ENCODE measurements around the gene VCX3B.
"Not testable (repeated sequence)": the region's sequence is repeated elsewhere in the genome, so short reads cannot be mapped to it uniquely, and the experiment has no call there.

VCX3B gene

DNA sequence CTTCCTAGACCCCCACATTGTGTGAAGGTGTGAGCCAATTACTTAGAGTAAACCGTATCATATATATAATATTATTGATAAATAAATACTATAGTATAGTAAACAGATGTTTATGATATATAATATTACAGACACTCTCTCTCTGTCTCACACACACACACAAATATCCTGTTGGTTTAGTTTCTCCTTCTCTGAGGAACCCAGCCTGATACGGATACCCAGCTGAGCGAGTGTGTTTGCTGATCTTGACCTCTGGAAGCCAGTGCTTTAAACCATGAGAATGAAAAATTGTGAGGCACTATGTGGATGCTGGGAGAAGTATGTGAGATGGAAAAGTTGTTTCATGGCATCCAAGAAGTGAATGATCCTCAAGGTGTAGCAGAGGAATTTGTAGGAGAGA, at the start of gene VCX3B:
Gene VCX3B, plus strand, starts transcription at position 301 of the 400 bp plus-strand sequence. CDS start 621 bp downstream, outside the sequence.
- not testable (repeated sequence) for H3K9ac ChIP-seq (ENCODE audit: low read length); DNase-seq (ENCODE audit: low read depth); H3K36me3 ChIP-seq (ENCODE audit: control insufficient read depth, insufficient read depth, low read length, severe bottlenecking); H3K4me1 ChIP-seq (ENCODE audit: control insufficient read depth, insufficient read depth, low read length); H3K27me3 ChIP-seq (replicated peaks; ENCODE audit: control insufficient read depth, insufficient read depth, low read length); H3K4me3 ChIP-seq (ENCODE audit: low read length); H3K9me3 ChIP-seq (ENCODE audit: control insufficient read depth, low read length)

DNA sequence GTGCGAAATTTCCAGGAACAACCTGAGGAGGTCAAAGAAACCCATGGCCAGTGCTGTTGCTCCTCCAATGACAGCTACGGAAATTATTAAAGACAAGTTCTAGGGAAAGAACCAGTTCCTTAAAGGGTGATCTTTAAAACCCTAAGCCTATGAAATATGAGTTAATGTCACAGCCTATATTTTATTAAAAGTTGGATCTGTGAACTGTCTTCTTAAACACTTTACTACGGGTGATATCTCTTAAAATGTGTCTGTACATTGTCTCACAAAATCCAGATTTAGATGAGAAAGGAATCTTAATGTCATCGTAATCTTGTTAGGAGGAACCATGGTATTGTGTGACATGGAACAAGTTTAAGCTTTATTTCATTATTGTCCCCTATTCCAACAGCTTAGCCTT, 46.3 kb upstream of the VCX3B start:
- Histone ChIP-seq H3K9ac (ENCODE audit: low read length) (no peak overlapping the region), H3K4me3 (ENCODE audit: low read length) (no peak overlapping the region), H3K36me3 (ENCODE audit: control insufficient read depth, insufficient read depth, low read length, severe bottlenecking) (no peaks in the 10 kb centered on the region), H3K27me3 (replicated peaks; ENCODE audit: control insufficient read depth, insufficient read depth, low read length) (no peaks in the 10 kb centered on the region), H3K9me3 (ENCODE audit: control insufficient read depth, low read length) (no peaks in the 10 kb centered on the region), H3K4me1 (ENCODE audit: control insufficient read depth, insufficient read depth, low read length) (no peaks in the 10 kb centered on the region)
- no peak for DNase-seq (ENCODE audit: low read depth)

- H3K4me1 ChIP-seq (ENCODE audit: control insufficient read depth, insufficient read depth, low read length) = no peaks in the 10 kb centered on the region
- no peaks in the 10 kb centered on the region for H3K27me3 ChIP-seq (replicated peaks; ENCODE audit: control insufficient read depth, insufficient read depth, low read length)
- DNase-seq (ENCODE audit: low read depth) = no peak
- H3K4me3 ChIP-seq (ENCODE audit: low read length) = no peak overlapping the region
- no peaks in the 10 kb centered on the region for H3K9me3 ChIP-seq (ENCODE audit: control insufficient read depth, low read length)
- H3K36me3 ChIP-seq (ENCODE audit: control insufficient read depth, insufficient read depth, low read length, severe bottlenecking) = no peaks in the 10 kb centered on the region
- H3K9ac ChIP-seq (ENCODE audit: low read length) = no peak overlapping the region
Measured at GRCh38 chrX:8424912-8425311, 39.7 kb upstream of the VCX3B start.

DNA sequence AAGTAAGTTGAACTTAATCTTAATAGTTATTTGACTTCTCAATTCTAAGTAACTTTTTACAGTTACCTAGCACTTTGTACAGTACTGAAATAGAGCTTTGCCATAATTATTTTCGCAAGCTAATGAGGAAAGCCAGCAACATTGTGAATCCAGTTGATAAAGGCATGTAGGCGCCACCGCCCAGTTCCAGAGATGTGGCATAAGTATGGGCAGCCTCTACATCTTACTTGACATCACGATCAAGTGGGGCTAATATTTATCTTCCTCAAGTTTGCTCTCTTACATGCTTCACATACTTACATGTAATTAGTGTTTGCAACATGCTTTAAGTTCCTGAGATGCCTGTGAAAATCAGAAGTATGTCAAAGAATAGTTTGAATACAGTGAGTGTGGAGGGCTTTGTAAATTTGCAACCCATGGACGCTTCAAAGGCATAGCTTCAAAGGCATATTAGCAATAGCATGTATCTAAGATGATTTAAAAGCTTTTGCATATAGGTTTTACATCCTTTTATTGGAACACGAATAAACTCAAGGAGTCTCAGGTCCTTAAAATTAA, 34.9 kb upstream of the VCX3B start:
- no peaks in the 10 kb centered on the region for H3K27me3 ChIP-seq (replicated peaks; ENCODE audit: control insufficient read depth, insufficient read depth, low read length)
- no peaks in the 10 kb centered on the region for H3K9me3 ChIP-seq (ENCODE audit: control insufficient read depth, low read length)
- no peak overlapping the region for H3K4me3 ChIP-seq (ENCODE audit: low read length)
- no peak for DNase-seq (ENCODE audit: low read depth)
- no peaks in the 10 kb centered on the region for H3K4me1 ChIP-seq (ENCODE audit: control insufficient read depth, insufficient read depth, low read length)
- H3K9ac ChIP-seq (ENCODE audit: low read length) = no peak overlapping the region
- H3K36me3 ChIP-seq (ENCODE audit: control insufficient read depth, insufficient read depth, low read length, severe bottlenecking) = no peaks in the 10 kb centered on the region

- H3K4me3 ChIP-seq (ENCODE audit: low read length) = no peak overlapping the region
- DNase-seq (ENCODE audit: low read depth) = no peak
- no peaks in the 10 kb centered on the region for H3K27me3 ChIP-seq (replicated peaks; ENCODE audit: control insufficient read depth, insufficient read depth, low read length)
- H3K9ac ChIP-seq (ENCODE audit: low read length) = no peak overlapping the region
- H3K9me3 ChIP-seq (ENCODE audit: control insufficient read depth, low read length) = no peaks in the 10 kb centered on the region
- no peaks in the 10 kb centered on the region for H3K36me3 ChIP-seq (ENCODE audit: control insufficient read depth, insufficient read depth, low read length, severe bottlenecking)
- H3K4me1 ChIP-seq (ENCODE audit: control insufficient read depth, insufficient read depth, low read length) = no peaks in the 10 kb centered on the region
Measured at GRCh38 chrX:8430444-8430843, 34.2 kb upstream of the VCX3B start.

DNA sequence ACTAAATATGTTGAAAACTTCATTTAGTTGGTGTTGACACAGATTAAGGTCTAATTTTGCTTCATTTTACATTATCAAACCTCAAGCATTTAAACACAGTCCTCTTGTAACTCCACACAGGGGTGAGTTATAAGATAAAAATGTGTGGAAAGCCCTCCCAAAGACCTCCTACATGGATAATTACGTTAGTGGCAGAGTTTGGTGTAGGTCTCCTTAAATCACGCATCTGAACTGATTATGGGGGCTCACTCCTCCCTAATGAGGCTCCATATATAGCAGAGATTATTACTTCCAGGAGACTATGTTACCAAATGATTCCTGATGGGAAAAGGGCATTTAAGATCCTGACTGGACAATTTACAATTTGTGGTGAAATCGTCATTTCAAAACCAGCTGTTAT, 32.2 kb upstream of the VCX3B start:
- no peaks in the 10 kb centered on the region for H3K4me1 ChIP-seq (ENCODE audit: control insufficient read depth, insufficient read depth, low read length)
- H3K36me3 ChIP-seq (ENCODE audit: control insufficient read depth, insufficient read depth, low read length, severe bottlenecking) = no peaks in the 10 kb centered on the region
- no peak for DNase-seq (ENCODE audit: low read depth)
- no peaks in the 10 kb centered on the region for H3K9me3 ChIP-seq (ENCODE audit: control insufficient read depth, low read length)
- no peaks in the 10 kb centered on the region for H3K27me3 ChIP-seq (replicated peaks; ENCODE audit: control insufficient read depth, insufficient read depth, low read length)
- H3K9ac ChIP-seq (ENCODE audit: low read length) = no peak overlapping the region
- H3K4me3 ChIP-seq (ENCODE audit: low read length) = no peak overlapping the region

GRCh38 chrX:8433109-8434062, 31.2 kb upstream of the VCX3B start:
- no peak for DNase-seq (ENCODE audit: low read depth)
- Histone ChIP-seq H3K27me3 (replicated peaks; ENCODE audit: control insufficient read depth, insufficient read depth, low read length) (no peaks in the 10 kb centered on the region), H3K9ac (ENCODE audit: low read length) (no peak overlapping the region), H3K36me3 (ENCODE audit: control insufficient read depth, insufficient read depth, low read length, severe bottlenecking) (no peaks in the 10 kb centered on the region), H3K4me3 (ENCODE audit: low read length) (no peak overlapping the region), H3K9me3 (ENCODE audit: control insufficient read depth, low read length) (no peaks in the 10 kb centered on the region), H3K4me1 (ENCODE audit: control insufficient read depth, insufficient read depth, low read length) (no peaks in the 10 kb centered on the region)

DNA sequence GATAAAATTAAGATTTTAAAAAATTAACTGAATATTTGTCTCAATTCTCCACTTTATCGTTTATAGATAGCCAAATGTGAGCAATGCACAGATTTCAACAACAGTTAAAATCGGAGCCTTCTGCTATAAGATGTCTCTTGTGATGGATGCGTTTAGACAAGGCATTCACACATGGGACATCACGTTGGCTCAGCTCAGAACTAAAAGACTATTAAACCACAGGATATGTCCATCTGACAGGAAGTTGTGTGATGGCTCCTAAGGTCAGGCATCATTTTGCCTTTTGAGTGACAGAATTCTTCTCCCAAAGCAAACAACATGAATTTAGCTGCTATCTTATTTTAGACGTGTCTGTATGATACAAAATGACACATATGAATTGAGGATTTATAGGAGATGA, 17.3 kb upstream of the VCX3B start:
- no peak for DNase-seq (ENCODE audit: low read depth)
- H3K9me3 ChIP-seq (ENCODE audit: control insufficient read depth, low read length) = no peaks in the 10 kb centered on the region
- H3K4me3 ChIP-seq (ENCODE audit: low read length) = no peak overlapping the region
- H3K9ac ChIP-seq (ENCODE audit: low read length) = no peak overlapping the region
- no peaks in the 10 kb centered on the region for H3K27me3 ChIP-seq (replicated peaks; ENCODE audit: control insufficient read depth, insufficient read depth, low read length)
- H3K36me3 ChIP-seq (ENCODE audit: control insufficient read depth, insufficient read depth, low read length, severe bottlenecking) = no peaks in the 10 kb centered on the region
- H3K4me1 ChIP-seq (ENCODE audit: control insufficient read depth, insufficient read depth, low read length) = no peaks in the 10 kb centered on the region

GRCh38 chrX:8452343-8452742, 12.3 kb upstream of the VCX3B start:
- not testable (repeated sequence) for H3K36me3 ChIP-seq (ENCODE audit: control insufficient read depth, insufficient read depth, low read length, severe bottlenecking); DNase-seq (ENCODE audit: low read depth); H3K9me3 ChIP-seq (ENCODE audit: control insufficient read depth, low read length); H3K4me3 ChIP-seq (ENCODE audit: low read length); H3K4me1 ChIP-seq (ENCODE audit: control insufficient read depth, insufficient read depth, low read length); H3K27me3 ChIP-seq (replicated peaks; ENCODE audit: control insufficient read depth, insufficient read depth, low read length); H3K9ac ChIP-seq (ENCODE audit: low read length)

GRCh38 chrX:8453611-8454010, 11.0 kb upstream of the VCX3B start:
- no peak overlapping the region for H3K4me3 ChIP-seq (ENCODE audit: low read length)
- H3K4me1 ChIP-seq (ENCODE audit: control insufficient read depth, insufficient read depth, low read length) = no peaks in the 10 kb centered on the region
- no peaks in the 10 kb centered on the region for H3K9me3 ChIP-seq (ENCODE audit: control insufficient read depth, low read length)
- H3K36me3 ChIP-seq (ENCODE audit: control insufficient read depth, insufficient read depth, low read length, severe bottlenecking) = no peaks in the 10 kb centered on the region
- no peak overlapping the region for H3K9ac ChIP-seq (ENCODE audit: low read length)
- no peak for DNase-seq (ENCODE audit: low read depth)
- no peaks in the 10 kb centered on the region for H3K27me3 ChIP-seq (replicated peaks; ENCODE audit: control insufficient read depth, insufficient read depth, low read length)

GRCh38 chrX:8455557-8455956, 9.1 kb upstream of the VCX3B start:
- Histone ChIP-seq H3K9me3 (ENCODE audit: control insufficient read depth, low read length) (no peaks in the 10 kb centered on the region), H3K36me3 (ENCODE audit: control insufficient read depth, insufficient read depth, low read length, severe bottlenecking) (no peaks in the 10 kb centered on the region), H3K27me3 (replicated peaks; ENCODE audit: control insufficient read depth, insufficient read depth, low read length) (no peaks in the 10 kb centered on the region), H3K4me1 (ENCODE audit: control insufficient read depth, insufficient read depth, low read length) (no peaks in the 10 kb centered on the region), H3K4me3 (ENCODE audit: low read length) (no peak overlapping the region), H3K9ac (ENCODE audit: low read length) (no peak overlapping the region)
- DNase-seq (ENCODE audit: low read depth) = no peak

Measured in adipocyte (in vitro differentiated cells).